Measurements from ENCODE around the gene GPR132.
"Not testable (repeated sequence)": the region's sequence is repeated elsewhere in the genome, so short reads cannot be mapped to it uniquely, and the experiment has no call there.

GPR132 gene

DNA sequence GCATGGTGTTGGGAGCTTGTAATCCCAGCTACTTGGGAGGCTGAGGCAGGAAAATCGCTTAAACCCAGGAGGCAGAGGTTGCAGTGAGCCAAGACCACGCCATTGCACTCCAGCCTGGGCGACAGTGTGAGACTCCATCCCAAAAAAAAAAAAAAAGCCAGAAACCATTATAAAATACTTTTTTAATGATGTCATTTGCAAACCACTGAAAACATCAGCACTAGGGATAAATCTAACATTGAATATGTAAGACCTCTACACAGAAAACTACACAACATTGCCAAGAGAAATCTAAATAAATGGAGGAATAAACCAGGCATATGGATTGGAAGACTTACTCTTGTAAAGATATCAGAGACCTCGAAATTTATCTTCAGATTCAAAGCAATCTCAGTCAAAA lies 37.5 kb downstream of the GPR132 start:
- H3K36me3 ChIP-seq (ENCODE audit: control insufficient read depth, low read depth, low read length); H3K4me1 ChIP-seq (ENCODE audit: control insufficient read depth, low read depth, low read length); H3K27ac ChIP-seq (ENCODE audit: low read length); H3K9ac ChIP-seq (ENCODE audit: low read length); H3K9me3 ChIP-seq (ENCODE audit: control insufficient read depth, low read depth, low read length); H3K4me3 ChIP-seq (ENCODE audit: low read length): not testable (repeated sequence)
- peaks cover 13% of the 10 kb centered on the region for H3K27me3 ChIP-seq (ENCODE audit: control insufficient read depth, insufficient read depth, low read length)

DNA sequence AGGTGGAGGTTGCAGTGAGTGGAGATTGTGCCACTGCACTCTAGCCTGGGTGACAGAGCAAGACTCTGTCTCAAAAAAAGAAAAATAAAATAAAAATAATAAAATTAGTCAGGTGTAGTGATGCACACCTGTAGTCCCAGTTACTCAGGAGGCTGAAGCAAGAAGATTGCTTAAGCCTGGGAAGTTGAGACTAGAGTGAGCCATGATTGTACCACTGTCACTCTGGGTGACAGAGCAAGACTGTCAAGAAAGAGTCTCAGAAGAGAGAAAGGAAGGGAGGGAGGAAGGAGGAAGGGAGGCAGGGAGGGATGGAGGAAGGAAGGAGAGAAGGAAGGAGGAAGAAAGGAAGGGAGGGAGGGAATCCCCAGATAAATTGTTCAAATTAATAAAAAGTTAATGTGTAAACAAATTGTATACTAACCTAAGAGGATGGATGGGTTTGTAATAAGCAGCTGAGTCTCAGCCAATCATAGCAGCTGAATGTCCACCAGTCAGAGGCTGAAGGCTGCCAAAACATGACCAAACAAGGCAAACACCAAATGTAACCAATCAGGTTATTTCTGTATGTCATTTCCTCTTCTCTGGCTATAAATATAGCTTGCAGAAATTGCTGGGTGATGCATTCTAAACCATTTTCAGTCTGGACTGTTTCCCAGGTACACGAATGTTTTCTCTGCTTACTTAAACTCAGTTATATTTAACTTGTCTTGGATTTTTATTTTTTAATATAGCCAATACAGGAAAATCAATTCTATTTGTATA lies 38.2 kb downstream of the GPR132 start:
- Histone ChIP-seq H3K9ac (ENCODE audit: low read length) (no peak overlapping the region), H3K27me3 (ENCODE audit: control insufficient read depth, insufficient read depth, low read length) (peaks cover 8% of the 10 kb centered on the region), H3K36me3 (ENCODE audit: control insufficient read depth, low read depth, low read length) (no peaks in the 10 kb centered on the region), H3K9me3 (ENCODE audit: control insufficient read depth, low read depth, low read length) (no peaks in the 10 kb centered on the region), H3K4me3 (ENCODE audit: low read length) (no peak overlapping the region), H3K4me1 (ENCODE audit: control insufficient read depth, low read depth, low read length) (no peaks in the 10 kb centered on the region), H3K27ac (ENCODE audit: low read length) (no peak overlapping the region)

DNA sequence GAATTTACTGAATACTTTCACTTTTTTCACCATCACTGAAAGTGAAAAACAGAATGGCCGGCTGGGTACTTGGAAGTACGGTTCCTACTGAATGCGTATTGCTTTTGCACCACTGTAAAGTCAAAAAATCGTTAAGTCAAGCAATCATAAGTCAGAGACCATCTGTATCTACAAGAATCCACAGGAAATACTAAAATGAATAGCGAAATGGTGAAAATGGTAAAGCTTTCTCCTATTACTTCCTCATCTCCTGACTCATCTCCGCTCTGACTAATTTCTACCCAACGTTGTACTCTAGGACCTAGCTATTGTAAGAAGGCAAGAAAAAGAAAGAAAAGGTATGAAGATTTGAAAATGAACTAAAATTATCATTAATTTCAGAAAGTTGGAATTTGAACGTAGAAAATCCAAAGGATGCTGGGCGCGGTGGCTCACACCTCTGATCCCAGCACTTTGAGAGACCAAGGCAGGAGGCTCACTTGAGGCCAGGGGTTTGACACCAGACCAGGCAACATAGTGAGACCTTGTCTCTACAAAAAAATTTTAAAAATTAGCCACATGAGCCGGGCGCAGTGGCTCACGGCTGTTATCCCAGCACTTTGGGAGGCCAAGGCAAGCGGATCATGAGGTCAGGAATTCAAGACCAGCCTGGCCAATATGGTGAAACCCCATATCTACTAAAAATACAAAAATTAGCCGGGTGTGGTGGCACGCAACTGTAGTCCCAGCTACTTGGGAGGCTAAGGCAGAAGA lies 39.0 kb downstream of the GPR132 start:
- no peaks in the 10 kb centered on the region for H3K36me3 ChIP-seq (ENCODE audit: control insufficient read depth, low read depth, low read length)
- no peak overlapping the region for H3K27ac ChIP-seq (ENCODE audit: low read length)
- H3K4me3 ChIP-seq (ENCODE audit: low read length), result no peak overlapping the region
- H3K9me3 ChIP-seq (ENCODE audit: control insufficient read depth, low read depth, low read length), result no peaks in the 10 kb centered on the region
- H3K9ac ChIP-seq (ENCODE audit: low read length), result no peak overlapping the region
- peaks cover 8% of the 10 kb centered on the region for H3K27me3 ChIP-seq (ENCODE audit: control insufficient read depth, insufficient read depth, low read length)
- H3K4me1 ChIP-seq (ENCODE audit: control insufficient read depth, low read depth, low read length), result no peaks in the 10 kb centered on the region

DNA sequence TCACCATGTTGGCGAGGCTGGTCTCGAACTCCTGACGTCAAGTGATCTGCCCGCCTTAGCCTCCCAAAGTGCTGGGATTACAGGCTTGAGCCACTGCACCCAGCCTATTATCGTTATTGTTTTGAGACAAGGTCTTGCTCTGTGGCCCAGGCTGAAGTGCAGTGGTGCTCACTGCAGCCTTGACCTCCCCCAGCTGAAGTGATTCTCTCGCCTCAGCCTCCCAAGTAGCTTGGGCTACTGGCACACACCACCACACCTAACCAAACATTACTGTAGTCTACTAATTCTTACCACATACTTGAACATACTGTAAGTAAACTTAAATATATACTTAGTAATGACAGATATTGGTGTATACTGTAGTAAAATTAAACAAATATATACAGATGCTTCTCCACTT lies 39.8 kb downstream of the GPR132 start:
- Histone ChIP-seq H3K27me3 (ENCODE audit: control insufficient read depth, insufficient read depth, low read length) (peaks cover 4% of the 10 kb centered on the region), H3K4me1 (ENCODE audit: control insufficient read depth, low read depth, low read length) (no peaks in the 10 kb centered on the region), H3K27ac (ENCODE audit: low read length) (no peak overlapping the region), H3K36me3 (ENCODE audit: control insufficient read depth, low read depth, low read length) (no peaks in the 10 kb centered on the region), H3K4me3 (ENCODE audit: low read length) (no peak overlapping the region), H3K9ac (ENCODE audit: low read length) (no peak overlapping the region), H3K9me3 (ENCODE audit: control insufficient read depth, low read depth, low read length) (no peaks in the 10 kb centered on the region)

DNA sequence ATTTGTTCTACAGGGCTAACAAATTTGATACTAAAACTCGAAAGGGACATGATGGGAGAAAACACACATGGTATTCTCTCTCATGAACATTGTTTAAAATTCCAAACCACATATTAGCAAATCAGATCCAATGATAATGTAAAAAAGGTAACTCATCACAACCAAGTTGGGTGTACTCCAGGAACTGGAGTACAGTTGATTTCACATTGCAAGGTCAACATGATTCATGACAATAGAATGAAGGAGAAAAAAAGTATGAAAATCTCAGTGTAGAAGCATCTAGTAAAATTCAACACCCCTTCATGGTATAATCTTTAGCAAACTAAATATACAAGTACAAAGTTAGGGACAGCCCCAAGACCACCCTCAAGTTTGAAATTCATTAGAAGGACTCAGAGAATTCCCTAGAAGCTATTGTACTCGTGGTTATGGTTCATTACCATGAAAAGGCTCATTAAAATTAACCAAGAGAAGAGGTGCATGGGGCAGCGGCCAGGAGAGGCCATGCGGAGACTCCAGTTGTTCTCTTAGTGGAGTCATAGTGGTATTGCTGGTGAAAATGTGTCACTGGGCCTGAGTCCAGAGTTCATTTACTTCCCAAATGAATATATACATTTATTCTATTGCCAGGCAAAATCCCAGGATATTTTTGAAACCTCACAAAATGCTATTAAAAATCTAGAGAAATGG lies 41.3 kb downstream of the GPR132 start:
- H3K4me1 ChIP-seq (ENCODE audit: control insufficient read depth, low read depth, low read length), result peaks cover 7% of the 10 kb centered on the region
- H3K4me3 ChIP-seq (ENCODE audit: low read length), result no peak overlapping the region
- no peak overlapping the region for H3K9ac ChIP-seq (ENCODE audit: low read length)
- H3K27me3 ChIP-seq (ENCODE audit: control insufficient read depth, insufficient read depth, low read length), result peaks cover 4% of the 10 kb centered on the region
- H3K36me3 ChIP-seq (ENCODE audit: control insufficient read depth, low read depth, low read length), result no peaks in the 10 kb centered on the region
- no peak overlapping the region for H3K27ac ChIP-seq (ENCODE audit: low read length)
- no peaks in the 10 kb centered on the region for H3K9me3 ChIP-seq (ENCODE audit: control insufficient read depth, low read depth, low read length)

DNA sequence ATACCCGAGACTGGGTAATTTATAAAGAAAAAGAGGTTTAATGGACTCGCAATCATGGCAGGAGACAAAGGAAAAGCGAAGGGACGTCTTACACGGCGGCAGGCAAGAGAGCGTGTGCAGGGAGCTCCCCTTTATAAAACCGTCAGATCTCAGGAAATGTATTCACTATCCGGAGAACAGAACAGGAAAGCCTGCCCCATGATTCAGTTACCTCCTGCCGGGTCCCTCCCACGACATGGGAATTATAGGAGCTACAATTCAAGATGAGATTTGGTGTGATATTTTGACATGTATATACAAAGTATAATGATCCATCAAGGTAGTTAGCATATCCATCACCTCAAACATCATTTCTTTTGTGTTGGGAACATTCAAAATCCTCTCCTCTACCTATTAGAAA lies 42.1 kb downstream of the GPR132 start:
- H3K27ac ChIP-seq (ENCODE audit: low read length), result no peak overlapping the region
- H3K9ac ChIP-seq (ENCODE audit: low read length), result no peak overlapping the region
- no peak overlapping the region for H3K4me3 ChIP-seq (ENCODE audit: low read length)
- H3K36me3 ChIP-seq (ENCODE audit: control insufficient read depth, low read depth, low read length), result no peaks in the 10 kb centered on the region
- peaks cover 4% of the 10 kb centered on the region for H3K27me3 ChIP-seq (ENCODE audit: control insufficient read depth, insufficient read depth, low read length)
- no peaks in the 10 kb centered on the region for H3K9me3 ChIP-seq (ENCODE audit: control insufficient read depth, low read depth, low read length)
- peaks cover 7% of the 10 kb centered on the region for H3K4me1 ChIP-seq (ENCODE audit: control insufficient read depth, low read depth, low read length)

DNA sequence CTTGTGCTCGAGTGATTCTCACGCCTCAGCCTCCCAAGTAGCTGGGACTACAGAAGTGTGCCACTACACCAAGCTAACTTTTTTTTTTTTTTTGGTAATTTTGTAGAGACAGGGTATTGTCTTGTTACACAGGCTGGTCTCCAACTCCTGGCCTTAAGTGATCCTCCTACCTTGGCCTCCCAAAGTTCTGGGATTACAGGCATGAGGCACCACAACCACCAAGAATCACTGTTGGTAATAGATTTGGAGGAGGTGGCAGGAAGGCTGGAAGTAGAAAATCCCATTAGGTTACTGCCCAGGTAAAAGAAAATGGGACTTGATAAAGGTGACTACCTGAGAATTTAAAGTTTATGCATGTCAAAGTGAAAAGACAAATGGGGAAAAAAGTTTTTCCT lies 43.0 kb downstream of the GPR132 start:
- Histone ChIP-seq H3K27ac (ENCODE audit: low read length) (no peak overlapping the region), H3K9me3 (ENCODE audit: control insufficient read depth, low read depth, low read length) (no peaks in the 10 kb centered on the region), H3K27me3 (ENCODE audit: control insufficient read depth, insufficient read depth, low read length) (no peaks in the 10 kb centered on the region), H3K9ac (ENCODE audit: low read length) (peak overlapping the region; percentile 91), H3K4me1 (ENCODE audit: control insufficient read depth, low read depth, low read length) (peaks cover 13% of the 10 kb centered on the region), H3K36me3 (ENCODE audit: control insufficient read depth, low read depth, low read length) (no peaks in the 10 kb centered on the region), H3K4me3 (ENCODE audit: low read length) (peak overlapping the region; percentile 85)

DNA sequence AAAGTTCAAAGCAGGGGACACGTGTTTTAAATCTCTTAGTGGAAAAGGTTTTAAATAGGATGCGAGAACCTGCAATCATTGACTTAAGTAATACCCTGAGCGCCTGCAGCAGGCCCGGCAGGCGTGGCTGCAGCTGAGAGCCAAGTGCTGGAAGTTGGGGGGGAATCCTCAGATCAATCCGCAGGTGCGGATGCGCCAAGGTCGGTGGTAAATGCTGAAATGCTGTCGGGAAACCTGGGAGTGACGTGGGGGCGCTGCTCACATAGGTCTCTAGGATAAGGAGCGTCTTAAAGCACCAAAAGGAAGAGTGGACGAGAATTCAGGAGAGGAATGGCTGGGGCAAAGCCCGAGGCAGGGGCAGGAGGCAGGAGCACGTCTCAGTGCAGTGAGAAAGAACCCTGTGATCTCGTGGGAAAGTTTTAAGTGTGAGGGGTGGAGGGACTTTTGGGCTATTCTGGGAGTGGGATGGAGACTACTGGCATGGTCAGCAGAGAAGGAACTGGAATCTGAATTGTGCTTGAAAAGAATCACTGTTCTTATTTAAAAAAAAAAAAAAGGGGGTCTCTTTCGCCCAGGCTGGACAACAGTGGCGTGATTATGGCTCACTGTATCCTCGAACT lies 43.5 kb downstream of the GPR132 start:
- Histone ChIP-seq H3K36me3 (ENCODE audit: control insufficient read depth, low read depth, low read length) (no peaks in the 10 kb centered on the region), H3K9me3 (ENCODE audit: control insufficient read depth, low read depth, low read length) (no peaks in the 10 kb centered on the region), H3K27ac (ENCODE audit: low read length) (peak overlapping the region; percentile 19), H3K27me3 (ENCODE audit: control insufficient read depth, insufficient read depth, low read length) (no peaks in the 10 kb centered on the region), H3K9ac (ENCODE audit: low read length) (peak overlapping the region; percentile 91), H3K4me3 (ENCODE audit: low read length) (peak overlapping the region; percentile 85), H3K4me1 (ENCODE audit: control insufficient read depth, low read depth, low read length) (peaks cover 14% of the 10 kb centered on the region)

DNA sequence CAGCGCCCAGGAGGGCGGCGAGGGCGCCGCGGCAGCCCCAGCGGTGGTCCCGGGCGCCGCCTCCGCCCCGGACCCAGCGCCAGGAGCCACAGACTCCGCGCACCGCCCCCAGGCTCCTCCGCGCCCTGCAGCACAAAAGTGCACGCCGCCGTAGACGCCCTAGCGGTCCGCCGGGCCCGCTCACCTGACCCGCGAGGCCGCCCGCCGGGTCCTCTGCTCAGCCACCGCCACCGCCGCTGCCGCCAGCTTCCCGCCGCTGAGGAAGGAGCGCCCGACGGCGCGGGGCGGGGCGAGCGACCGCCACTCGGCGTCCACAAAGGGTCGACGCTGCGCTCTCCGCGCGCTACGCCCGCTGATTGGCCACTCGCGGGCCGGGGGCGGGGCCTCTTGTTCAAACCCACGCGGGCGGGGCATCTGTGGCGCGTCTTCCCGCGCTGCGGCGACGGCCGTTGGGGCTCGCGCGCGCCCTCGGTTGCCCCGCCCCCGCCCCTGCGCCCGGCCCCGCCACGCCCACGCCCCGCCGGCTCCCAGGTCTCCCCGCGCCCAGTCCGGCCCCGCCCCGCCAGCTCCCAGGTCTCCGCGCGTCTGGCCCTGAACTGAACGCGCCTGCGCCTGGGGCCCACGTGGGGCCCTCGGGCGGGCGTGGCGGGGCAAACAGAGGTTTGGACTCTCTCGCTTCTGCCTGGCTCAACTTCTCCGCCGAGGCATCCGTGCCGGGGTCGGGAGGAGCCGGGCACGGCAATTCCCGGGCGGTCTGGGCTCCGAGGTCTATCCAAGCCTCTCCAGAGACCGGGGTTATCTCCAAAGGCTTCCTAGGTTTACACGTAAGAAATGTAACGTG lies 44.2 kb downstream of the GPR132 start, which contains the start of gene CDCA4:
Gene CDCA4, minus strand, starts transcription at position 269 of the 841 bp plus-strand sequence. CDS start 9,154 bp downstream, outside the sequence.
- H3K27ac ChIP-seq (ENCODE audit: low read length), result peak within 1 kb of the TSS; percentile 19
- peaks cover 16% of the 10 kb centered on the region for H3K4me1 ChIP-seq (ENCODE audit: control insufficient read depth, low read depth, low read length)
- H3K9ac ChIP-seq (ENCODE audit: low read length), result peak within 1 kb of the TSS; percentile 91
- H3K9me3 ChIP-seq (ENCODE audit: control insufficient read depth, low read depth, low read length), result no peaks in the 10 kb centered on the region
- H3K4me3 ChIP-seq (ENCODE audit: low read length), result peak within 1 kb of the TSS; percentile 95
- no peaks in the 10 kb centered on the region for H3K27me3 ChIP-seq (ENCODE audit: control insufficient read depth, insufficient read depth, low read length)
- no peaks in the 10 kb centered on the region for H3K36me3 ChIP-seq (ENCODE audit: control insufficient read depth, low read depth, low read length)

DNA sequence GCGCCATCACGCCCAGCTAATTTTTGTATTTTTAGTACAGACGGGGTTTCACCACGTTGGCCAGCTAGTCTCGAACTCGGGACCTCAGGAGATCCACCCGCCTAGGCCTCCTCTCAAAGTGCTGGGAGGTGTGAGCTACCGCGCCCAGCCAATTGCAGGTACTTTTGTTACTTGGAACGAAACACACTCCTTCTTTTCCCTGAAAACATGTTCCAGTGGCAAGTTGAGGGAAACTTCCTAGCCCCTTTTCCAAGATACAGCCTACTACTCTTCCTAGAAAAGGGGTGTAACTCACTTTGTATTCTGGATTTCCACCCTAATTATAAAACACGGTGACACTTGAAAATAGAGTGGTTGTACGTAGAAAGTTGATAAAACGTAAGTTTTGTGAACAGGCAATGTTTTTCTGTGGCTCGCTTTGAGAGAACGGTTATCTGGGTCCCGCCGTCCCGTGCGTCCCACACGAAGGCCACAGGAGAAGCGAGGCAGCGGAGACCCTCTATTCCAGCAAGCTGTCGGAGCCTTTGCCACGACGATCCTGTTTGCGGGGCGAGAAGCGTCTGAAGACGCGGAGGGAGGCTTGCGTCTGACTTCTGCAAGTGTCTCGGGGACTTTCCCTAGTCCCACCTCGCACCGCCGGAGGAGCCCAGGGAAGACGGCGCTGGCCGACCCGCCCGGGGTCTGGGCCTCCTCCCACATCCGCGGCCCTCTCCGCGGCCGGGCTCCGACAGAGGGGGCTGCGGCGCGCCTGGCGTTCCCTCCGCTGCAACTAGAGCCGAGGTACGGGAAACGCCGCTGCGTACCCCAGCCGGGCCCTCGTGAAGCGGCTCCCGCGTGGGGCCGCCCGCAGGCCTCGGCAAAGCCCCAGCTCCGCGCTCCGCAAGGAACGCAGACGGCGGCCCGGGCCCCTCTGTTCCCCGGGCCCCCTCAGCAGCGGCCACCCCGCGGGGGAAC lies 45.1 kb downstream of the GPR132 start:
- Histone ChIP-seq H3K4me3 (ENCODE audit: low read length) (peak overlapping the region; percentile 95), H3K4me1 (ENCODE audit: control insufficient read depth, low read depth, low read length) (peaks cover 19% of the 10 kb centered on the region), H3K9ac (ENCODE audit: low read length) (peak overlapping the region; percentile 89), H3K27me3 (ENCODE audit: control insufficient read depth, insufficient read depth, low read length) (no peaks in the 10 kb centered on the region), H3K27ac (ENCODE audit: low read length) (no peak overlapping the region), H3K9me3 (ENCODE audit: control insufficient read depth, low read depth, low read length) (no peaks in the 10 kb centered on the region), H3K36me3 (ENCODE audit: control insufficient read depth, low read depth, low read length) (no peaks in the 10 kb centered on the region)
